CD4-positive, alpha-beta T cell (primary cell): Measurements from ENCODE around the gene TTLL11. TPM values are rescaled to one million over a fixed set of nuclear protein-coding genes. Genes with fewer than 3 reads are reported as not detected.

Experiments
- ATAC-seq: fragments of 200-7000 bp; cut with Tn5 transposase; one replicate; pipeline ENCODE4 v1.10.0; 2022; ENCODE audit warnings: mild to moderate bottlenecking; ENCODE audit not compliant: poor library complexity
- CTCF ChIA-PET: fragments of 350-600 bp; sonication (Branson Sonifier 250); formaldehyde crosslinking; loops from one replicate; lab custom pipeline; 2021; ENCODE audit warnings: antibody characterized with exemption, inconsistent platforms; lab: Charles Lee
- POLR2A ChIA-PET: fragments of 350-600 bp; sonication (Branson Sonifier 250); formaldehyde crosslinking; loops from one replicate; lab custom pipeline; 2021; ENCODE audit warnings: antibody characterized with exemption, inconsistent platforms; lab: Charles Lee
- DNase-seq, 14 experiments: peaks; one replicate each; pipeline ENCODE4 v3.0.0-alpha.2; 2013 to 2020; ENCODE audit warnings: mixed read lengths in 2 of 14
- H3K27ac ChIP-seq, 2 donors: one replicate each; pipeline versions ENCODE4 v1.5.1 to v1.7.0; 2013; ENCODE audit warnings: low read length in 2 of 2, low read depth in 1 of 2, mild to moderate bottlenecking in 1 of 2
- H3K27me3 ChIP-seq, 2 experiments: 1 replicate in 1 of 2; 2 replicates in 1 of 2; pipeline versions ENCODE4 v1.6.1 to v1.7.0; 2013; ENCODE audit warnings: low read length in 2 of 2, control low read depth in 1 of 2, mild to moderate bottlenecking in 1 of 2, moderate library complexity in 1 of 2; ENCODE audit not compliant: insufficient read depth in 2 of 2, control insufficient read depth in 1 of 2
- H3K36me3 ChIP-seq: one replicate; pipeline ENCODE4 v1.6.1; 2013; ENCODE audit warnings: low read length, control low read depth; ENCODE audit not compliant: insufficient read depth
- H3K4me1 ChIP-seq: one replicate; pipeline ENCODE4 v1.6.1; 2013; ENCODE audit warnings: low read length, control low read depth; ENCODE audit not compliant: insufficient read depth
- H3K4me3 ChIP-seq: one replicate; pipeline ENCODE4 v1.5.1; 2013; ENCODE audit warnings: mild to moderate bottlenecking, low read length, moderate library complexity
- H3K9me3 ChIP-seq, 2 experiments: 1 replicate in 1 of 2; 2 replicates in 1 of 2; pipeline versions ENCODE4 v1.6.1 to v1.7.0; 2013; ENCODE audit warnings: low read length in 2 of 2, mild to moderate bottlenecking in 2 of 2, control low read depth in 1 of 2, moderate library complexity in 1 of 2; ENCODE audit not compliant: control insufficient read depth in 1 of 2, insufficient read depth in 1 of 2
- H3K27ac Mint-ChIP-seq: one replicate; pipeline ENCODE4 v1.8.0; 2020; ENCODE audit warnings: mixed read lengths
- H3K27me3 Mint-ChIP-seq: one replicate; pipeline ENCODE4 v1.8.0; 2021; ENCODE audit warnings: mixed read lengths
- H3K36me3 Mint-ChIP-seq: one replicate; pipeline ENCODE4 v1.8.0; 2021; ENCODE audit warnings: low read depth, mixed read lengths
- H3K4me1 Mint-ChIP-seq: one replicate; pipeline ENCODE4 v1.8.0; 2021; ENCODE audit warnings: low read depth, mixed read lengths
- H3K4me3 Mint-ChIP-seq: one replicate; pipeline ENCODE4 v1.8.0; 2020; ENCODE audit warnings: mild to moderate bottlenecking, mixed read lengths
- H3K9me3 Mint-ChIP-seq: one replicate; pipeline ENCODE4 v1.8.0; 2020; ENCODE audit warnings: mixed read lengths
- intact Hi-C, 2 experiments: fragments of 100-400 bp; cut with DNase I in 1 of 2; cut with micrococcal nuclease in 1 of 2; formaldehyde crosslinking; loops; one replicate each; pipeline versions ENCODE4 v1.15.1 to v1.9.0; 2023 to 2025; cut with DNase I, micrococcal nuclease
- total RNA-seq, 174 experiments: library from RNA in 2 of 174; stranded (reverse) in 2 of 174; gene quantifications; one replicate each; pipeline ENCODE4 v1.2.3 and lab custom pipeline; 2021 to 2026
- TF ChIP-seq, protein P1 (sequence below): fragments of 200-600 bp; IDR thresholded peaks from one replicate; pipeline ENCODE4 v1.8.0; 2022; ENCODE audit warnings: antibody characterized with exemption, mild to moderate bottlenecking

TTLL11 gene
- total RNA-seq, 2 experiments from 2014 or later: 1.6 to 2.3 TPM

DNA sequence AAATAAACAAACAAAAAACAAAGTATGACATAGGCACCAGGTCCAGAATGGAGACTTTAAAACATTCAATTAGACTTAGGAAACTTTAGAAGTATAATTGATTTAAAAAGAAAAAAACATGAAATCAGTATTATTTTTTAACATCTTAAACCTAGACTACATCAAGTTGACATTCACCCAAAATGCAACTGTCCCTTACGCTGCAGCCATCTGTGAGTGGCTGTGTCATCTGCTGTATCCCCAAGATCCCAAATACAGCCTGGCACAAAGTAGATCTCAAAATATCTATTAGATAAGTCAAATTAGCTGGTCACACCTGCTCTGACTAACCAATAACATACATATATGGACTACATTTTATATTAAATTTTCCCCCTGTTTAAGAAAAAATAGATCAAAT is 7.8 kb downstream of the TTLL11 start:
- Histone ChIP-seq H3K27me3 (no peaks in the 10 kb centered on the region), H3K27ac (no peak overlapping the region), H3K4me1 (peaks cover 2% of the 10 kb centered on the region), H3K36me3 (no peaks in the 10 kb centered on the region), H3K4me3 (no peak overlapping the region), H3K9me3 (no peaks in the 10 kb centered on the region)
- Mint-ChIP-seq H3K36me3 (no peaks in the 10 kb centered on the region), H3K9me3 (no peaks in the 10 kb centered on the region), H3K27me3 (no peaks in the 10 kb centered on the region), H3K4me1 (peaks cover 12% of the 10 kb centered on the region), H3K4me3 (no peak overlapping the region), H3K27ac (no peak overlapping the region)
- POLR2A ChIA-PET: interaction anchor here (0.9 kb wide), 1 partner anchor 74 kb away, joined by 3 read pairs; the partner anchor contains the start of genes MORN5 and NDUFA8
- no peak for ATAC-seq
- DNase-seq: no peak
- intact Hi-C loops: no loop called here
- CTCF ChIA-PET: interaction anchor here (1.4 kb wide), 1 partner anchor 14 kb away, joined by 3 read pairs; no protein-coding TSS in a partner anchor
- TF ChIP-seq, protein P1, sequence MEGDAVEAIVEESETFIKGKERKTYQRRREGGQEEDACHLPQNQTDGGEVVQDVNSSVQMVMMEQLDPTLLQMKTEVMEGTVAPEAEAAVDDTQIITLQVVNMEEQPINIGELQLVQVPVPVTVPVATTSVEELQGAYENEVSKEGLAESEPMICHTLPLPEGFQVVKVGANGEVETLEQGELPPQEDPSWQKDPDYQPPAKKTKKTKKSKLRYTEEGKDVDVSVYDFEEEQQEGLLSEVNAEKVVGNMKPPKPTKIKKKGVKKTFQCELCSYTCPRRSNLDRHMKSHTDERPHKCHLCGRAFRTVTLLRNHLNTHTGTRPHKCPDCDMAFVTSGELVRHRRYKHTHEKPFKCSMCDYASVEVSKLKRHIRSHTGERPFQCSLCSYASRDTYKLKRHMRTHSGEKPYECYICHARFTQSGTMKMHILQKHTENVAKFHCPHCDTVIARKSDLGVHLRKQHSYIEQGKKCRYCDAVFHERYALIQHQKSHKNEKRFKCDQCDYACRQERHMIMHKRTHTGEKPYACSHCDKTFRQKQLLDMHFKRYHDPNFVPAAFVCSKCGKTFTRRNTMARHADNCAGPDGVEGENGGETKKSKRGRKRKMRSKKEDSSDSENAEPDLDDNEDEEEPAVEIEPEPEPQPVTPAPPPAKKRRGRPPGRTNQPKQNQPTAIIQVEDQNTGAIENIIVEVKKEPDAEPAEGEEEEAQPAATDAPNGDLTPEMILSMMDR: no peak

DNA sequence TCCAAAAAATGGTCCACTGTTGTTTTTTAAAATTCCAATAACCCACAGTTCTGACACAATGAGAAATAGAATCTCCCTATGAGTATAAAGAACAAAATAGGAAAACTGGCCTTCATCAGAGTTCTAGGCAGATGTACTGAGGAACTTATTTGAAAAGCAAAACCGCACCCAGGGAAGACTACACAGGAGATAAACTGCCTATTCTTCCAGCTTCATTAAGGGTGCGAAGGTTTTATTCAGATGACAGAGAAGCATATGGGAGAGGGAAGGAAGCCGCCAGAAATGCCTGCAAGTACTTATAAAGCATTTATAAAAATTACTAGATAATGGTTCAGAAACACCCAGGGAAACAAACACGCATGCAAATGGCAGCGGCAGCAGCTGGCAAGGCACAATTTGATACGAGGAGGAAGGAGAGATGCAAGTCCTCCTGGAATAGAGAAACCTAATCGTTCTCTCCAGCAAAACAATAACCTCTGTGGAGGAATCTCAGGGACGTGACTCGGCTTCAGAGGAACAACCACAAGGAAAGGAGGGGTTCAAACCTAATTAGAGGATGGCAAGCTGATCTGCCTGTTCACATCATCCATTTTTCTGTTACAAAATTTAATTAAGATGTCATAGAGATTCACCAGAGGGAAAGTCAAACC is 9.0 kb downstream of the TTLL11 start:
- no peaks in the 10 kb centered on the region for H3K27me3 ChIP-seq
- Mint-ChIP-seq H3K4me3 (no peak overlapping the region), H3K27me3 (no peaks in the 10 kb centered on the region), H3K9me3 (no peaks in the 10 kb centered on the region), H3K36me3 (no peaks in the 10 kb centered on the region), H3K4me1 (peaks cover 7% of the 10 kb centered on the region), H3K27ac (no peak overlapping the region)
- H3K4me3 ChIP-seq: no peak overlapping the region
- ATAC-seq (no peak), DNase-seq (no peak)
- no peaks in the 10 kb centered on the region for H3K4me1 ChIP-seq
- no peaks in the 10 kb centered on the region for H3K36me3 ChIP-seq
- no peak overlapping the region for H3K27ac ChIP-seq
- POLR2A ChIA-PET: no interaction called here
- intact Hi-C loops: no loop called here
- H3K9me3 ChIP-seq: no peaks in the 10 kb centered on the region
- CTCF ChIA-PET: no interaction called here
- TF ChIP-seq, protein P1: no peak

DNA sequence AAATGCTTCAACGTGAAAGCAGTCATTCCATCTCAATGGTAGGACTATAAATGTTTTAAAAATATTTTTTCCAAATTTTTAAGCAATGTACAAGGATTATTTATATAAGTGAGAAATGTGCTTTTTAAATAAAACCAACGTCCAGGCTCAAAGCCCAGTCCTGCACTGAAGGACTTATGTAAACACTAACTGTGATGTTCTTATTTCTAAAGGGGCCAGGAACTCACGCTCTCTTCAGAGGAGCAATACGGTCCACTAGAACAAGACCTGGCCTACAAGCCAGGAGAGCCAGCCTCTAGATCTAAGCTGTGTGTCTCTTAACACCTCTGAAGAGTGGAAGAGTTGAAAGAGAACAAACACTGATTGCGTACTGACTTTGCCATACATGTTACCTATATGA is 12.1 kb downstream of the TTLL11 start:
- POLR2A ChIA-PET: no interaction called here
- Mint-ChIP-seq H3K9me3 (peaks cover 8% of the 10 kb centered on the region), H3K27ac (no peak overlapping the region), H3K36me3 (peaks cover 22% of the 10 kb centered on the region), H3K27me3 (no peaks in the 10 kb centered on the region), H3K4me3 (no peak overlapping the region), H3K4me1 (no peaks in the 10 kb centered on the region)
- TF ChIP-seq, protein P1: no peak
- H3K27ac ChIP-seq: no peak overlapping the region
- CTCF ChIA-PET: no interaction called here
- DNase-seq (no peak), ATAC-seq (no peak)
- no peaks in the 10 kb centered on the region for H3K36me3 ChIP-seq
- H3K4me1 ChIP-seq: no peaks in the 10 kb centered on the region
- intact Hi-C loops: no loop called here
- no peaks in the 10 kb centered on the region for H3K27me3 ChIP-seq
- peaks cover 0 to 7% of the 10 kb centered on the region in 2 experiments for H3K9me3 ChIP-seq
- no peak overlapping the region for H3K4me3 ChIP-seq
